Activated CD4-positive, alpha-beta T cell treated with anti-CD3 and anti-CD28 coated beads, Interleukin-2, amount 50 U/mL, for 48 hours (primary cell): ENCODE results near the gene SGCA.
A peak's percentile ranks its signal among the peaks of the same experiment; 100 is the strongest.

Experiments used
- DNase-seq, 2 experiments: peaks; one replicate each; pipeline ENCODE4 v3.0.0-alpha.2; 2020

The SGCA gene

GRCh38 chr17:50168319-50168718, 2.5 kb downstream of the SGCA start:
- no peak for DNase-seq

GRCh38 chr17:50169121-50169764, 3.4 kb downstream of the SGCA start:
- peak; percentile 45 to 56 for DNase-seq

GRCh38 chr17:50169881-50170459, 4.2 kb downstream of the SGCA start:
- no peak for DNase-seq

GRCh38 chr17:50170662-50171370, 5.0 kb downstream of the SGCA start:
- peak in 1 of 2 experiments; percentile 34 for DNase-seq

- no peak for DNase-seq
Measured at GRCh38 chr17:50171371-50172071, 5.7 kb downstream of the SGCA start.

GRCh38 chr17:50172130-50172529, 6.3 kb downstream of the SGCA start:
- DNase-seq, result no peak

- DNase-seq, result no peak
Measured at GRCh38 chr17:50172936-50173334, 7.1 kb downstream of the SGCA start.

- DNase-seq, result no peak
Measured at GRCh38 chr17:50173335-50173941, 7.6 kb downstream of the SGCA start.

GRCh38 chr17:50174444-50174843, 8.6 kb downstream of the SGCA start:
- no peak for DNase-seq

- DNase-seq, result no peak
Measured at GRCh38 chr17:50175035-50175807, 9.4 kb downstream of the SGCA start.

- DNase-seq, result no peak
Measured at GRCh38 chr17:50176559-50177357, 11.0 kb downstream of the SGCA start.

- no peak for DNase-seq
Measured at GRCh38 chr17:50177476-50177875, 11.7 kb downstream of the SGCA start.

GRCh38 chr17:50177983-50178834, 12.4 kb downstream of the SGCA start:
- peak; percentile 48 to 64 for DNase-seq

- DNase-seq, result no peak
Measured at GRCh38 chr17:50180111-50180510, 14.3 kb downstream of the SGCA start.

GRCh38 chr17:50180620-50181019, 14.8 kb downstream of the SGCA start:
- DNase-seq, result no peak

GRCh38 chr17:50181144-50181543, 15.3 kb downstream of the SGCA start:
- no peak for DNase-seq

GRCh38 chr17:50181591-50182560, 16.1 kb downstream of the SGCA start:
- DNase-seq, result no peak

- no peak for DNase-seq
Measured at GRCh38 chr17:50182783-50183420, 17.1 kb downstream of the SGCA start.
